Mucosa of descending colon (tissue), 3 donors: ENCODE data around the gene EWSR1. TPM values are rescaled to one million over a fixed set of nuclear protein-coding genes. Genes with fewer than 3 reads are reported as not detected.

Source experiments
- ATAC-seq: fragments of 200-7000 bp; cut with Tn5 transposase; one replicate; pipeline ENCODE4 v1.9.1; 2020; ENCODE audit warnings: mild to moderate bottlenecking, moderate library complexity
- DNase-seq, 3 donors: peaks; one replicate each; pipeline ENCODE4 v3.0.0-alpha.2; 2020
- H3K36me3 ChIP-seq: fragments of 200-600 bp; one replicate; pipeline ENCODE4 v1.8.0; 2021; ENCODE audit warnings: low read depth, mild to moderate bottlenecking
- H3K4me1 ChIP-seq: fragments of 200-600 bp; one replicate; pipeline ENCODE4 v1.8.0; 2021; ENCODE audit warnings: low read depth, mild to moderate bottlenecking
- H3K4me3 ChIP-seq: fragments of 200-600 bp; one replicate; pipeline ENCODE4 v1.8.0; 2021; ENCODE audit warnings: mild to moderate bottlenecking
- H3K9me3 ChIP-seq: fragments of 200-600 bp; one replicate; pipeline ENCODE4 v1.8.0; 2021; ENCODE audit warnings: mild to moderate bottlenecking
- CTCF ChIP-seq: fragments of 200-600 bp; IDR thresholded peaks from one replicate; pipeline ENCODE4 v1.8.0; 2022; ENCODE audit warnings: antibody characterized with exemption, mild to moderate bottlenecking
- intact Hi-C, 2 donors: fragments of 100-400 bp; cut with DNase I in 1 of 2; cut with micrococcal nuclease in 1 of 2; formaldehyde crosslinking; loops; one replicate each; pipeline versions ENCODE4 v1.11.0 to v1.11.1; 2022; cut with DNase I, micrococcal nuclease
- total RNA-seq, 3 donors: library from RNA; stranded (reverse); fragmentation: NEBNext Ultra II Directional in 2 of 3; extraction: Animal tissue kit (Norgen Biotek cat#: 25700) in 2 of 3; gene quantifications; one replicate each; pipeline versions ENCODE4 v1.2.1 to v1.2.4, GENCODE V29; 2021 to 2023
- donor health status: DM: no; HTN: no; CAD: no; lungs with moderate emphysema.
- donor health status: DM: no; HTN: no; CAD: no.
- donor health status: DM: no; HTN: yes; CAD: no.

Gene EWSR1
- total RNA-seq, 3 donors from 2014 or later = 176 to 227 (median 179) TPM

- Histone ChIP-seq H3K4me1 (no peaks in the 10 kb centered on the region), H3K4me3 (no peak overlapping the region), H3K36me3 (peaks cover 13% of the 10 kb centered on the region), H3K9me3 (no peaks in the 10 kb centered on the region)
- no peak for DNase-seq
- ATAC-seq = no peak
- intact Hi-C loops = no loop called here
- TF ChIP-seq CTCF = no peak
These were observed 22.0 kb downstream of the EWSR1 start for GRCh38 chr22:29290061-29290460.

- Histone ChIP-seq H3K4me3 (no peak overlapping the region), H3K36me3 (peaks cover 18% of the 10 kb centered on the region), H3K4me1 (no peaks in the 10 kb centered on the region), H3K9me3 (no peaks in the 10 kb centered on the region)
- ATAC-seq = no peak
- no peak for TF ChIP-seq CTCF
- intact Hi-C loops = no loop called here
- DNase-seq = no peak
These were observed 23.1 kb downstream of the EWSR1 start for GRCh38 chr22:29291215-29291614.

GRCh38 chr22:29292379-29292778 is 24.3 kb downstream of the EWSR1 start:
- no peak for ATAC-seq
- no peak for DNase-seq
- peaks cover 20% of the 10 kb centered on the region for H3K36me3 ChIP-seq
- no peak for TF ChIP-seq CTCF
- intact Hi-C loops = no loop called here
- H3K9me3 ChIP-seq = no peaks in the 10 kb centered on the region
- no peak overlapping the region for H3K4me3 ChIP-seq
- no peaks in the 10 kb centered on the region for H3K4me1 ChIP-seq

GRCh38 chr22:29298641-29299040 is 30.6 kb downstream of the EWSR1 start:
- Histone ChIP-seq H3K36me3 (peaks cover 27% of the 10 kb centered on the region), H3K9me3 (no peaks in the 10 kb centered on the region), H3K4me1 (peaks cover 11% of the 10 kb centered on the region), H3K4me3 (no peak overlapping the region)
- ATAC-seq = no peak
- no peak for TF ChIP-seq CTCF
- intact Hi-C loops = no loop called here
- no peak for DNase-seq

- intact Hi-C loops = no loop called here
- H3K4me3 ChIP-seq = no peak overlapping the region
- H3K9me3 ChIP-seq = no peaks in the 10 kb centered on the region
- TF ChIP-seq CTCF = no peak
- peaks cover 11% of the 10 kb centered on the region for H3K4me1 ChIP-seq
- ATAC-seq (no peak), DNase-seq (no peak)
- peaks cover 27% of the 10 kb centered on the region for H3K36me3 ChIP-seq
These were observed 31.2 kb downstream of the EWSR1 start for GRCh38 chr22:29299136-29299900.

- Histone ChIP-seq H3K36me3 (peaks cover 27% of the 10 kb centered on the region), H3K4me1 (peaks cover 11% of the 10 kb centered on the region), H3K9me3 (no peaks in the 10 kb centered on the region), H3K4me3 (no peak overlapping the region)
- ATAC-seq = no peak
- no peak for TF ChIP-seq CTCF
- intact Hi-C loops = no loop called here
- no peak for DNase-seq
These were observed 32.4 kb downstream of the EWSR1 start for GRCh38 chr22:29300467-29300806.
